GM20000 (cell line): ENCODE measurements around the gene GIPR.

ENCODE experiments used
- DNase-seq: peaks from one replicate; pipeline ENCODE4 v3.0.0; 2012; ENCODE audit warnings: low spot score
- TF ChIP-seq, protein P1 (sequence below): IDR thresholded peaks from 2 replicates; pipeline ENCODE4 v1.5.1; 2012; ENCODE audit warnings: mild to moderate bottlenecking, control low read depth; ENCODE audit errors: extremely low read depth, missing control alignments

GIPR gene

DNA sequence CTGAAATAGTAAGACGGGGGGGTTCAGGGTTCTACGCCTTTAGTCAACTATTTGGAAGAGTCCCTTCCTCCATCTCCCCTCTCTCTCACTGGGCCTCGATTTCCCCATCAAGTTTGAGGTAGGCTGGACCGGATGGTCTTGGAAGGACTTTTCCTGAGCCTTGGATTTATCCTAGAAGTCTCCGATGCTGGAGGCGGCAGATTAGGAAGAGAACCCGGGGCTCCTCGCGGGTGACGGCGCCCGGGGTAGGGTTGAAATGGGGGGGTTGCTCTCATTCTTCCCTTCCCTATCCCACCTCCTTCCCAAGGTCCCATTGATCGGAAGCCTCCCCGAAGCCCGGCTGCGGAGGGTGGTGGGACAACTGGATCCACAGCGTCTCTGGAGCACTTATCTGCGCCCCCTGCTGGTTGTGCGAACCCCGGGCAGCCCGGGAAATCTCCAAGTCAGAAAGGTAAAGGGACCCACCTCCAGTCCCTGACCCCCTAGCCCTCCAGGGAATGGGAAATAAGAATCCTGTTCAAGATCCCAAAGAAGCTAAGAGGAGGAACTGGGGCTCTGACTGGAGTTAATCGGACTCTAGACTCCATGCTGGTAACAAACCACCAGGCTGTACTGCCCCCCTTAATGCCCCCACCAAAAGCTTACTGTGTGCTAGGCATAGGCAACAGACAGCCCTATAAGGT lies 25.2 kb downstream of the GIPR start:
- DNase-seq, result peak; percentile 73
- TF ChIP-seq, protein P1, sequence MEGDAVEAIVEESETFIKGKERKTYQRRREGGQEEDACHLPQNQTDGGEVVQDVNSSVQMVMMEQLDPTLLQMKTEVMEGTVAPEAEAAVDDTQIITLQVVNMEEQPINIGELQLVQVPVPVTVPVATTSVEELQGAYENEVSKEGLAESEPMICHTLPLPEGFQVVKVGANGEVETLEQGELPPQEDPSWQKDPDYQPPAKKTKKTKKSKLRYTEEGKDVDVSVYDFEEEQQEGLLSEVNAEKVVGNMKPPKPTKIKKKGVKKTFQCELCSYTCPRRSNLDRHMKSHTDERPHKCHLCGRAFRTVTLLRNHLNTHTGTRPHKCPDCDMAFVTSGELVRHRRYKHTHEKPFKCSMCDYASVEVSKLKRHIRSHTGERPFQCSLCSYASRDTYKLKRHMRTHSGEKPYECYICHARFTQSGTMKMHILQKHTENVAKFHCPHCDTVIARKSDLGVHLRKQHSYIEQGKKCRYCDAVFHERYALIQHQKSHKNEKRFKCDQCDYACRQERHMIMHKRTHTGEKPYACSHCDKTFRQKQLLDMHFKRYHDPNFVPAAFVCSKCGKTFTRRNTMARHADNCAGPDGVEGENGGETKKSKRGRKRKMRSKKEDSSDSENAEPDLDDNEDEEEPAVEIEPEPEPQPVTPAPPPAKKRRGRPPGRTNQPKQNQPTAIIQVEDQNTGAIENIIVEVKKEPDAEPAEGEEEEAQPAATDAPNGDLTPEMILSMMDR, result peak; percentile 91

DNA sequence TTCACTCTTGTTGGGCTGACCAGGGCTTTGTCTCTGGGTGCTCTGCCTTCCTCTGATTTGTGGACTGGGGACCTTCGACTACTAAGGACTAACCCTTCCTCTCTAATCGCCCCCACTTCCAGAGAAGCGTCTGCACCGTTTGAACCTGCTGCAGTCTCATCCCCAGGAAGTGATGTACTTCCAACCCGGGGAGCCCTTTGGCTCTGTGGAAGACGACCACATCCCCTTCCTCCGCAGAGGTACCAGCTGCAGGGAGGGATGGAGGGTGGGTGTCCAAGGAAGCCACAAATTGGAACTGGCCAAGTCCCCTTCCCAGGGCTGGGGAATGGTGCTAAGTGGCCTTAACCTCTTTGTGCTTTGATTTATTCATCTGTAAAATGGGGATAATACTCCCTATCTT lies 33.7 kb downstream of the GIPR start:
- TF ChIP-seq, protein P1, result no peak
- DNase-seq, result no peak

DNA sequence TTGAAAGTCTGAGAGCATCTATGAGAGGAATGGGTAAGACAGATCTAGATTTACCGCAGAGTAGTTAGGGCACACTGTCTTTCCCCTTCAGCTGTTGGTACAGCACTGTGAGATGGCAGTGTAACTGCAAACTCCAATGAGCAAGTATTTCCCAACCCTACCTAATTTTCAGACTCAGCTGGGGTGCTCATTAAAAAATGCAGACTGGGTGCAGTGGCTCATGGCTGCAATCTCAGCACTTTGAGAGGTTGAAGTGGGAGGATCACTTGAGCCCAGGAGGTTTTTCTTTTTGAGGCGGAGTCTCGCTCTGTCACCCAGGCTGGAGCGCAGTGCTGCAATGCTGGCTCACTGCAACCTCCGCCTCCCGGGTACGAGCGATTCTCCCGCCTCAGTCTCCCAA lies 37.1 kb downstream of the GIPR start:
- TF ChIP-seq, protein P1, result no peak
- no peak for DNase-seq

DNA sequence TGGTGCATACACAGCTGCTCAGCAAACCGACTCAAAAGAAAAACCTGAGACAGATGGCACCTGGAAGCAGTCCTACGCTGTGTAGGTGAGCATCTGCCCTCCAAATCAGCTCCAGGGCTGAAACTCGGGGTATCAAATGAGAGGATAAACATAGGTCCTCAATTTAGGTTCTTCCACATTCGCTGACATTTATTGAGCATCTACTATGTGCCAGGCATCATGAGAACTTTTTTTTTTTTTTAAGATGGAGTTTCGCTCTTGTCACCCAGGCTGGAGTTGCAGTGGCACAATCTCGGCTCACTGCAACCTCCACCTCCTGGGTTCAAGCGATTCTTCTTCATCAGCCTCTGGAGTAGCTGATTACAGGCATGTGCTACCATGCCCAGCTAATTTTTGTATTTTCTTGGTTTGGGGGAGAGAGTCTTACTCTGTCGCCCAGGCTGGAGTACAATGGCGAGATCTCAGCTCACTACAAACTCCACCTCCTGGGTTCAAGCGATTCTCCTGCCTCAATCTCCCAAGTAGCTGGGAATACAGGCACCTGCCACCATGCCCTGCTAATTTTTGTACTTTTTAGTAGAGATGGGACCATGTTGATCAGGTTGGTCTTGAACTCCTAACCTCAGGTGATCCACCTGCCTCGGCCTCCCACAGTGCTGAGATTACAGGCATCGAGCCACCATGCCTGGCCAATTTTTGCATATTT lies 37.8 kb downstream of the GIPR start:
- TF ChIP-seq, protein P1, result no peak

DNA sequence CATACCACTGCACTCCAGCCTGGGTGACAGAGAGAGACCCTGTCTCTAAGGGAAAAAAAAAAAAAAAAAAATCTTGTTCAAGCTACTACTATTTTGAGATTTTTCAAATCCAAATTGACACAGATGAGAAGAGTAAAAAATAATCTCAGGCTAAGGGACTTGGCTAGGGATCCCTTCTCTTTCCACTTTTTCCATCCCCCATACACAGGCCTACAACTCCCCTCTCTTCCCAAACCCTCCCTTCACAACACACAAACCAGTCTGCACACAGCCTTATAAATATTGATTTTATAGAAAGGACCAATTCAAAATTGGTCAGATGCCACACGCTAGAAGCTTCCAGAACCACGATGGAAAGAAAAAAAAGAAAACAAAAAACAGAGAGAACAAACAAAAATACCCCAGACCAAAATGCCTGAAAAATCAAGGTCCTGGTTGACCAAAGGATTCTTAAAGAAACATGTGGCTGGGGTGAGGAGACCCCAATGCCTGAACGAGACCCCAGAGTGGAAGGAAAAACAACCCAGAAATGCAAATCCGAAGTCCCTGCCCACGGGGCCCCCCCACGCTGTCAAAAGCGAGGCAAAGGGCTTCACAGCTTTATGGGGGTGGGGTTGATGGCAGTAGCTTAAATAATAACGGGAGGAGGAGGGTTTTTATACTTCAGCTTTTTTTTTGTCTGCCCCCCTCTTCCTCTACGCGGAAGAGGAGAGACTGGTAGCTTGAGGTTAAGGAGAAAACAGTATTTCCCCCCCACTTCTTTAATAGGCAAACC lies 42.5 kb downstream of the GIPR start:
- TF ChIP-seq, protein P1, result no peak
- DNase-seq, result no peak

More for the DNA sequence above, 37.8 kb downstream of the GIPR start:
- no peak for DNase-seq

DNA sequence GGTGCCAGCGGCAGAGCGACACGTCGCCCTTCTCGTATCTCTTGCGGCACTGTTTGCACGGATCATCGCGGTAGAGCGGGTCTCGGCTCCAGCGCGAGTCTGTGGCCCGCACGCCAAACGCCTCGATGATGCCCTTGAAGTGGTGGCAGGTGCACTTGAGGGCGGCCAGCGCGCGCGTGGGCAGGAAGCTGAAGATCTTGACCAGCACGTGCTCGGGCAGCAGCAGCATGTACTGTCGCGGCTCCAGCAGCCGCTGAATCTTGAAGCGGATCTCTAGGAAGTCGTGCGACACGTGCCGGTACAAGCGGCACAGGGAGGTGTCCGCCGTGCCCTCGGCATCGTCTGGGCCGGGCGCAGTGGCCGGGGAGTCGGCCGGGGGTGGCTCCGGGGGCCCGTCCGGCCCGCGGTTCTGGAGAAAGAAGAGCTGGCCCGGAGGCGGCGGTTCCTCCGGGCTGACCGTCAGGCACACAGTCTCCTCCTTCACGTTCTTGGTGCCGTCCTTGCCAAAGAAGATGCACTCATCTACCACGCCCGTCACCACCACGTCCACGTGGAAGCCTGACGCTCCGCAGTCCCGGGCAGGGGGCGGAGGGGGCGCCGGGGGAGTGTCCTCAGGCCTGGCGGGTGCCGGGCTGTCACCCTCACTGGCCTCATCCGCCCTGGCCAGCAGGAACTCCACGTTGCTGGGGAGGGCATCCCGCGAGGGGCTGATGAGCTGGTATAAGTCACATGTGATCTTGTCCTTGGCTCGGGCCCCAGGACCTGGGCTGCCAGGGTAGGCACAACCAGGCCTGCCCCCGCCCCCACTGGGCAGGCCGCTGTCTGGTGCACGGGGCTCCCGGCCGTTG lies 44.1 kb downstream of the GIPR start:
- TF ChIP-seq, protein P1, result no peak
- DNase-seq, result no peak

DNA sequence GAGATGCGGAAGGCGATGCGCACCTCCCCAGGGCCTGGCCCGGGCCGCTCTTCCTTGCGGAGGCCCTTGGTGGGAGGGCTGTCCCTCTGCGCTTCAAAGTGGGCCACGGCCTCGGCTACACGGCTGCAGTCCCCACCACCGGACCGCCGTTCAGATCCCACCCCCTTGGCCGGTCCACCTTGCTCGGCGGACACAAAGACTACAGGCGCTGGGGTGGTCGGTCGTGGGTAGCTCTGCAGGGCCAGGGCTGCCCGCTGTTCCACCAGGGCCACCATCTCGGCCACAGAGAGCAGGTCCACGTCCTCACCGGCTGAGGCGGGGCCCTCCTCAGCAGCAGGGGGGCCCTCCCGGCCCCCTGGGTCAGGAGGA lies 44.7 kb downstream of the GIPR start:
- TF ChIP-seq, protein P1, result no peak
- DNase-seq, result no peak
